Fibroblast of lung (primary cell): ENCODE results near the gene KCNJ9. TPM values are rescaled to one million over a fixed set of nuclear protein-coding genes. Genes with fewer than 3 reads are reported as not detected.

Experiments
- DNase-seq, 2 donors: peaks; one replicate each; pipeline versions ENCODE4 v3.0.0 to v3.0.0-alpha.2; 2010; ENCODE audit warnings: low read depth in 2 of 2
- H2AFZ ChIP-seq: 2 replicates; pipeline ENCODE4 v1.5.1; 2012; ENCODE audit warnings: low read length, control low read depth, inconsistent platforms
- H3K27ac ChIP-seq: 2 replicates; pipeline ENCODE4 v1.5.1; 2011; ENCODE audit warnings: low read length, control low read depth; ENCODE audit not compliant: insufficient read depth
- H3K27me3 ChIP-seq: 2 replicates; pipeline ENCODE4 v1.5.1; 2011; ENCODE audit warnings: mild to moderate bottlenecking, low read length; ENCODE audit not compliant: control insufficient read depth, insufficient read depth
- H3K36me3 ChIP-seq: 2 replicates; pipeline ENCODE4 v1.5.1; 2011; ENCODE audit warnings: low read length; ENCODE audit not compliant: control insufficient read depth, insufficient read depth
- H3K4me1 ChIP-seq: 2 replicates; pipeline ENCODE4 v1.5.1; 2011; ENCODE audit warnings: low read length; ENCODE audit not compliant: control insufficient read depth, insufficient read depth; ENCODE audit errors: extremely low read depth
- H3K4me2 ChIP-seq: 2 replicates; pipeline ENCODE4 v1.5.1; 2011; ENCODE audit warnings: low read length, control low read depth; ENCODE audit not compliant: insufficient read depth; ENCODE audit errors: extremely low read depth
- H3K4me3 ChIP-seq, 4 experiments: fragments of 200-600 bp in 1 of 4; sonication (generic) in 1 of 4; replicated peaks in 1 of 4; 2 replicates each; pipeline ENCODE4 v1.5.1; 2011 to 2016; ENCODE audit warnings: low read length in 4 of 4, low read depth in 3 of 4, mild to moderate bottlenecking in 3 of 4, control low read depth in 2 of 4, inconsistent platforms in 1 of 4, mixed read lengths in 1 of 4; ENCODE audit not compliant: insufficient read depth in 1 of 4; ENCODE audit errors: control extremely low read depth in 1 of 4
- H3K79me2 ChIP-seq: 2 replicates; pipeline ENCODE4 v1.5.1; 2012; ENCODE audit warnings: mild to moderate bottlenecking, low read length, inconsistent platforms; ENCODE audit not compliant: control insufficient read depth, insufficient read depth
- H3K9ac ChIP-seq: 2 replicates; pipeline ENCODE4 v1.5.1; 2011; ENCODE audit warnings: mild to moderate bottlenecking, low read length, control low read depth; ENCODE audit not compliant: insufficient read depth
- H3K9me3 ChIP-seq: 2 replicates; pipeline ENCODE4 v1.5.1; 2012; ENCODE audit warnings: low read depth, low read length; ENCODE audit not compliant: control insufficient read depth, insufficient read depth
- H4K20me1 ChIP-seq: 2 replicates; pipeline ENCODE4 v1.5.1; 2011; ENCODE audit warnings: low read length; ENCODE audit not compliant: control insufficient read depth, insufficient read depth; ENCODE audit errors: extremely low read depth
- CTCF ChIP-seq, 2 donors: IDR thresholded peaks in 1 of 2; conservative IDR thresholded peaks in 1 of 2; 1 replicate in 1 of 2; 2 replicates in 1 of 2; pipeline ENCODE4 v1.5.1; 2011 to 2012; ENCODE audit warnings: low read length in 2 of 2, control low read depth in 1 of 2, inconsistent platforms in 1 of 2, low read depth in 1 of 2, mild to moderate bottlenecking in 1 of 2
- EZH2 ChIP-seq: IDR thresholded peaks from 2 replicates; pipeline ENCODE4 v1.5.1; 2012; ENCODE audit warnings: low read length, control low read depth, mild to moderate bottlenecking; ENCODE audit errors: missing control alignments
- polyA plus RNA-seq, 2 donors: library from polyadenylated mRNA; depleted of rRNA in 1 of 2; stranded (reverse) in 1 of 2; unstranded in 1 of 2; fragments of >200 nt; gene quantifications; 2 replicates each; pipeline ENCODE4 v1.2.1, GENCODE V29; 2011 to 2012; ENCODE audit warnings: missing spikeins in 1 of 2
- total RNA-seq: library from RNA; depleted of rRNA; stranded (reverse); fragments of >200 nt; gene quantifications from 2 replicates; pipeline ENCODE4 v1.2.1, GENCODE V29; 2014

KCNJ9 gene
- total and polyA plus RNA-seq, 2 donors (not counting 1 experiment from before 2014, with no cell fraction given) = under 0.01 TPM; not detected in 1

DNA sequence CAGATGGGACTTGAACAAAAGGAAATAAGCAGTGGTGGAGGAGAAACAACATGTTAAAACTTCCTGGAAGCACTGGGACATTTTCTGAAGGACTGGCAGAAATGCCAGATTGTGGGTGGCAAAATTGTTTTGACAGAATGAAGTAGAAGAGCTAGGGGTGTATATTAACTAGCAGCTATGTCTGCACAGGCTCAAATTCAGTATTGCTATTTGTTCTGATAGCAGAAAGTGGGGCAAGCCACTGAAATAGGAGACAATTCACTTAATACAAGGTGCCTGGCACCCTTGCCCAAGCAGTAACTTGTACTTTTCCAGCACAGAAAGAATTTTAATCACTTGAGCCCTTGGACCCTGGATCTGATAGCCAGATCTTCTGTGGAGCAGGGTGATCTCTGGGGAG, 37.8 kb upstream of the KCNJ9 start:
- Histone ChIP-seq H2AFZ (no peak overlapping the region), H3K27ac (no peak overlapping the region), H3K79me2 (no peaks in the 10 kb centered on the region), H3K4me1 (no peaks in the 10 kb centered on the region), H3K36me3 (no peaks in the 10 kb centered on the region), H3K9me3 (no peaks in the 10 kb centered on the region), H3K9ac (no peak overlapping the region), H3K4me2 (no peak overlapping the region), H3K27me3 (peaks cover 12% of the 10 kb centered on the region), H3K4me3 (no peak overlapping the region), H4K20me1 (no peaks in the 10 kb centered on the region)
- no peak for DNase-seq
- TF ChIP-seq EZH2 (no peak), CTCF (conservative IDR thresholded peaks at IDR 0.05 in 1 of 2, IDR thresholded peaks at IDR 0.05 in 1 of 2; ENCODE audit: low read depth in 1 of 2, low read length in 2 of 2) (no peak)

GRCh38 chr1:160045653-160046052, 35.7 kb upstream of the KCNJ9 start:
- no peaks in the 10 kb centered on the region for H3K36me3 ChIP-seq
- no peak for DNase-seq
- no peaks in the 10 kb centered on the region for H3K9me3 ChIP-seq
- no peaks in the 10 kb centered on the region for H3K4me1 ChIP-seq
- no peaks in the 10 kb centered on the region for H3K79me2 ChIP-seq
- peaks cover 12% of the 10 kb centered on the region for H3K27me3 ChIP-seq
- no peaks in the 10 kb centered on the region for H4K20me1 ChIP-seq
- no peak overlapping the region for H3K9ac ChIP-seq
- TF ChIP-seq CTCF (conservative IDR thresholded peaks at IDR 0.05 in 1 of 2, IDR thresholded peaks at IDR 0.05 in 1 of 2; ENCODE audit: low read depth in 1 of 2, low read length in 2 of 2) (no peak), EZH2 (no peak)
- no peak overlapping the region for H3K4me2 ChIP-seq
- H3K4me3 ChIP-seq = no peak overlapping the region
- H2AFZ ChIP-seq = no peak overlapping the region
- no peak overlapping the region for H3K27ac ChIP-seq

GRCh38 chr1:160046494-160047110, 34.7 kb upstream of the KCNJ9 start:
- Histone ChIP-seq H3K9ac (no peak overlapping the region), H3K79me2 (no peaks in the 10 kb centered on the region), H3K27ac (no peak overlapping the region), H3K27me3 (peaks cover 14% of the 10 kb centered on the region), H3K4me2 (peak overlapping the region; percentile 28), H3K36me3 (no peaks in the 10 kb centered on the region), H3K4me3 (peak overlapping the region in 1 of 4 experiments; percentile 22), H3K9me3 (no peaks in the 10 kb centered on the region), H3K4me1 (no peaks in the 10 kb centered on the region), H4K20me1 (no peaks in the 10 kb centered on the region), H2AFZ (peak overlapping the region; percentile 51)
- DNase-seq = peak; percentile 17 to 36
- no peak for TF ChIP-seq EZH2
- peak; percentile 52 to 54 for TF ChIP-seq CTCF (conservative IDR thresholded peaks at IDR 0.05 in 1 of 2, IDR thresholded peaks at IDR 0.05 in 1 of 2; ENCODE audit: low read depth in 1 of 2, low read length in 2 of 2)
